Measurements from ENCODE around the gene AGBL3.
"Not testable (repeated sequence)": the region's sequence is repeated elsewhere in the genome, so short reads cannot be mapped to it uniquely, and the experiment has no call there.

AGBL3 gene

DNA sequence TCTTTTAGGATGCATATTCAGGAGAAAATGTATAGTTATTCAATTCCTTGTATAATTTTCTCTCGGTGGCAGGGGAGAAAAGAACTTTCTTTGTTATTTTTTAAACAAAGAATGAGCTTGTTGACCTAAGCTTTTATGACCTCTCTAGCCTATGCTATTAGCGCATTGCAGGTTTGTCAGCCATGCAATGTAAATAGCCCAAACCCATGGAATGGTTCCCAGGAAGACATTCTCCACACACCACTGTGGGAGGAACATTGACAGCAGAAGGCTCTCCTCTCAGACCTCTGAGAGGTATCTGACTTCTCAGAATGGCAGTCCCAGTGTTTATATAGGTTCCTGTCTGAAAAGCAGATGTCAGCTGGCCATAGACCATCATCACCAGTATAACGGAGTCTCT, 19.6 kb upstream of the AGBL3 start:
- no peak for DNase-seq

- DNase-seq = no peak
These were observed 18.2 kb upstream of the AGBL3 start for GRCh38 chr7:134968110-134968509.

DNA sequence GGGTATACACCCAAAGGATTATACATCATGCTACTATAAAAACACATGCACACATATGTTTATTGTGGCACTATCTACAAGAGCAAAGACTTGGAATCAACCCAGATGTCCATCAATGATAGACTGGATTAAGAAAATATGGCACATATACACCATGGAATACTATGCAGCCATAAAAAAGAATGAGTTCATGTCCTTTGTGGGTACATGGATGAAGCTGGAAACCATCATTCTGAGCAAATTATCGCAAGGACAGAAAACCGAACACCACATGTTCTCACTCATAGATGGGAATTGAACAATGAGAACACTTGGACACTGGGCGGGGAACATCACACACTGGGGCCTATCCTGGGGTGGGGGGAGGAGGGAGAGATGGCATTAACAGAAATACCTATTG, 4.7 kb upstream of the AGBL3 start:
- not testable (repeated sequence) for DNase-seq

DNA sequence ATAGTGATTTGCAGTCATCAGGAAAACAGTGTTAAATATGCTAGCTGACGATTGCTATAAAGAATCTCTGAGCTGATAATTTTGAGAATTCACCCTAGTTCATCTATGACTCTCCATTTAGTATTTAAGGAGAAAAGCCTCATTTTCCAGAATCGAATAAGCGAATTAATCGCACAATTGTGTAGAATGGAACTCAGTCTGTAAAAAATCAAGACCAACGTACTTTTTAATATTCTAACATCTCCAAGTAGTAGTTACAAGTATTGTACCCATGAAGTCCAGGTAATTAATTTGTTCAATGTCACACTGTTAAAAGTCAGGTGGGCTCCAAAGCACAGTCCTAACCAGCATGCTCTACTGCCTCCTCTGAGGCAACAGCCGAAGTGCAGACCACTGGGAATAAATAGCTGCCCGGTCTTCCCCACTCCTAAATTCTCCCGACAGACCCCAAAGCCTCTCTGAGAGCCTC, 380 bp upstream of the AGBL3 start:
- no peak for DNase-seq

GRCh38 chr7:134988161-134988560, 1.9 kb downstream of the AGBL3 start:
- DNase-seq = no peak

- DNase-seq = no peak
These were observed 5.4 kb downstream of the AGBL3 start for GRCh38 chr7:134991469-134992339.

- no peak for DNase-seq
These were observed 6.4 kb downstream of the AGBL3 start for GRCh38 chr7:134992626-134993179.

DNA sequence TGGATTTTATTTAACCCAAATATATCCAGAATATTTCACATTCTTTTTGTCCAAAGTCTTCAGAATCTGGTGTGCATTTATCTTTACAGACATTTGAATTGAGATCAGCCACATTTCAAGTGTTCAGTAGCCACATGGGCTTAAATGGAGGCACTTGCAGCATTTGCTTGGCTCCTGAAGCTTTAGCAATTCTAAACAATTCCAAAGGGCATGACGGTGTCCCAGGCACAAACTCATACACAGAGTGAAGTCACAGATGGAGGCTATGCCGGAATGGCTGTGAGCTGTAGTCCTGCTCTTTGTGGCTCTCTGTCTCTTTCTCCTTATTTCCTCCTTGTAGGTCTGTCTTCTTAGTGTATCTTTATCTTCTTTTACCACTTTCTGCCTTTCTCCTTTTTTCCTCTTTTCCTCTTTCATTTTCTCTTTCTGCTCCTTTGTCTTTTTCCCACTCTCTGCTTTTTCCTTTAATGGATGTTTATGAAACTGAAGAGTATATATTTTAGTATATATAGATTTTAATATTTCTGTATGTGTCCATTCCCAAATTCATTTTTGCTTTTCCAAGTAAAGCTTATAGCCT, 7.7 kb downstream of the AGBL3 start:
- no peak for DNase-seq

DNA sequence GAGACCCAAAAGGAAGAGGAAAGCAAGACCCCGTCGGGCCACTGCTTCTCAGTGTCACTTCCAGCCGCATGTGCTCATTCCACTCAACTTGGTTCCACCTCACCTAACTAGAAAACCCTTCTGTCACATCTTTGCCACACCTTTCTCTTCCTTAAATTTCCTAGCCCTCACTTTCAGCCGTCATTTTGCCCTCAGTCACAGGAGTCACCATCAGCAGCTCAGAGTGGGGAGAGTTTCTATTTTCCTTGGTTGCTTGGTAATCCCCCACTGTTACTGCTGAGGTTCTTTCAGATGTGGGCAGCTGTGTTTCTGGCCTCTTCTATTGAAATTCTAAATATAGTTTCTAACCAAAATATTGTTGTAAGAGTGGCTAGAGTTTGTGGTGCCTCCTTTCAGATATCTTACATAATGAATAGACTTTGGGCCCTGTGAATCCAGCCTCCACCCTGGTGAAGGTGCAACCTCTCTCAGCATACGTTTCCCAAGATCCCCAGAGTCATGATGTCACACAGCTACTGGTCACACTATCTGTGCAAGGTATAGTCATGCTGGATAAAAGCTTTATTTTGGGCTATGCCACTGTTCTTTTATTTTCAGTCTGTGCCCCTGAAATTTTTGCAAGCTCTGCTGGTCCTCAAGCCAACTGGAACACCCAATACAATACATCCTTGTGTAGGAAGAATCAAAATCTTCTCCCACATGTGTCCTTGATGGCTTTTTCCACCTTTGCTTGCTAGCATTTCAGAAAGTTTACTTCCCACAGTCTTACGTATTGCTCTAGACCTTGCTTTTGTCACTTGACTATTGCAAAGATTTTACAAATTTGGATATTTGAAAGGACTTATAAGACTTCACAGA, 9.2 kb downstream of the AGBL3 start:
- no peak for DNase-seq

GRCh38 chr7:134996097-134996550, 9.8 kb downstream of the AGBL3 start:
- DNase-seq = no peak

- no peak for DNase-seq
These were observed 11.0 kb downstream of the AGBL3 start for GRCh38 chr7:134997214-134997885.

- DNase-seq = no peak
These were observed 12.8 kb downstream of the AGBL3 start for GRCh38 chr7:134999136-134999535.

DNA sequence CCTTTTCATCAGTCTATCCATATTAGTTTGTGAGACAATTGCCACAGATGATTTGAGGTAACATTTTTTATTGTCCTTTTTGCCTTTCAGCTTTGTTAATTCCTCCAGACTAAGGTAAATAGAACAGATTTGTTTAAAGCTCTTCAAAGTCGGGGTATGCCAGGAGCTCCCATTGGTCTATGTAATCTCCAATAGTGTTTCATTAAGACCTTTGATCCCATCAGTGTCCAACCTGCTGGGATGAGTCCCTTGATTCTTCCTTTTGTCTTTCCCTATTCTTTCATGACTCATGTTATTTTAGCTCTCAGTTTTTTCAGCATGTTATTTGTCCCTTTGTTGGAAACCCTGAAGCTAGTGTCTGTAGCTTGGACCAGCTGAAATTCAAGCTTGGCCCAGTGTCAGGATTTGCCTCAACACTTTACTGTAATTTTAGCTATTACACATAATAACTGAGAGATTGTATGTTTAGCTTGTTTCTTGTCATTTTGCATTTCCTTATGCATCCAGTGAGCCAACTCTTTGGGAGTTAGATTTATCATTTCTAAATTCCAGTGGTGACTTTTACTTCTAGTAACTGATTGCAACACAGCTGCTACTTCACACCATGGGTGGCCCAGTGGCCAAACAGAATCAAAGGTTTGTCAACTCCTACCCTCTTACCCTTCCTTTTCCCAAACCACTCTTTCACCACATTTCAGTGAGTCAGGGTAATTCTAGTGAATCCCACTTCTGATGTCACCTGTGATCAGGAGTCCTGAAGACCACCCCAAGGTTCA, 15.3 kb downstream of the AGBL3 start:
- DNase-seq = no peak

DNA sequence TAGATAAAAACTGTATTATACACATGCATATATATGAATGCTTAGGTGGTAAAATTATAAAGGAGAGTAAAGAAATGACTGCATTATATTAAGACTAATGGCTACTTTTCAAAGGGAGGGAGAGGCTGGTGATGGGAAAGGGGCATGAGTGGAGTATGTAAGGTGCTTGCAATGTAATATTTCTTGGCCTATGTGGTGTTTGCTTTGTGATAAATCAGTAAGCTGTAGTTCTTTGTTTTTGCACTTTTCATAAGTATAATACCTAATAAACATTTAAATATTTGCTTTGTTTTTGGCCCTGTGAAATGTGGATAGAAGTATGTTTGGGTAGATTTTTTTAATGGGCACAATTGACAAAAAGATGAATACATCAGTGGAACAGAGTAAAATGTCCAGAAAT, 25.9 kb downstream of the AGBL3 start:
- no peak for DNase-seq

- DNase-seq = no peak
These were observed 37.3 kb downstream of the AGBL3 start for GRCh38 chr7:135023622-135024021.

GRCh38 chr7:135035252-135035651, 48.9 kb downstream of the AGBL3 start:
- no peak for DNase-seq

DNA sequence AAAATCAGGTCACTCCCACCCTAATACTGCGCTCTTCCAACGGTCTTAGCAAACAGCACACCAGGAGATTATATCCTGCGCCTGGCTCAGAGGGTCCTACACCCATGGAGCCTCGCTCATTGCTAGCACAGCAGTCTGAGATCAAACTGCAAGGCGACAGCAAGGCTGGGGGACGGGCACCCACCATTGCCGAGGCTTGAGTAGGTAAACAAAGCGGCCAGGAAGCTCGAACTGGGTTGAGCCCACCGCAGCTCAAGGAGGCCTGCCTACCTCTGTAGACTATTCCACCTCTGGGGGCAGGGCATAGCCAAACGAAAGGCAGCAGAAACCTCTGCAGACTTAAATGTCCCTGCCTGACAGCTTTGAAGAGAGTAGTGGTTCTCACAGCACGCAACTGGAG, 80.7 kb downstream of the AGBL3 start:
- DNase-seq = not testable (repeated sequence)

GRCh38 chr7:135074096-135074495, 87.8 kb downstream of the AGBL3 start:
- DNase-seq = no peak

DNA sequence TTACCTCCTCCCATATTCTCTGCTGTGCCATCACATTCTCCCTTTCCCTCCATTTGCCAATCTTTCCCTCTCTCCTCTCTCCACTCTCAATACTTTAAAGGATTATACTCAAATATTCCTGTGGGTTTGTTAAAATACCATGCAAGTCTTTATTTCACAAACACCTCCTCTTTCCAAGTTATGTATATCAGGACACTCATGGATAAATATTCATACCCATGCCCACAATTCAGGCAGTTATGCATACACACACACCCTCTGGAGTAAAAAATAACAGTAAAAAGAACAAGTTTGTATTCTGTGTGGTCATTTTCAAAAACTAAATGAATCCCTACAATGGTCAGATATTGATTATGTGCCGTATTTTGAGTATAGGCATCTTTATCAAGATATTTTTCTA, 88.2 kb downstream of the AGBL3 start:
- DNase-seq = no peak

- no peak for DNase-seq
These were observed 89.4 kb downstream of the AGBL3 start for GRCh38 chr7:135075716-135076115.

- no peak for DNase-seq
These were observed 90.6 kb downstream of the AGBL3 start for GRCh38 chr7:135076882-135077281.

GRCh38 chr7:135077642-135078041, 91.3 kb downstream of the AGBL3 start:
- DNase-seq = no peak

All from right hindlimb (tissue), 1 donor.